Measurements from ENCODE around the gene RASGRF2.
A peak's percentile ranks its signal among the peaks of the same experiment; 100 is the strongest.

RASGRF2 gene

DNA sequence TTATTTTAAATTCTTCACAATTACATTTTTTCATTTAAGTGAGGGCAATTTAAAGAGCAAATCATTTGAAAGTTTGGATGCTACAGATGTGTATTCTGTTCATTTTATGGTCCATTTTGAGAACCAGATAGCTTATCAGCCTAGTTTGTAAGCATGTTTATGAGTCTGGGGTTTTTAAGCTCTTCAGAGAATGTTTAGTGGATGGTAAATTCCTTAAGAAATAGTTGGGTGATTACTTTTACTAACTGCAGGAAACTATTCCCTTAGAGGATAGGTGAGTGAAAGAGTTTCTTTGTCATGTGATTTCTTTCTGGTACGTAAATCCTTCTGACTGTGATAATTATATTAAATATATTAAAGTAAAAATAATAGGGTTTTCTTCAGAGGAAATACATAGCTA, 17.6 kb downstream of the RASGRF2 start:
- H3K4me3 ChIP-seq = no peak overlapping the region
- no peak overlapping the region for H3K27ac ChIP-seq

DNA sequence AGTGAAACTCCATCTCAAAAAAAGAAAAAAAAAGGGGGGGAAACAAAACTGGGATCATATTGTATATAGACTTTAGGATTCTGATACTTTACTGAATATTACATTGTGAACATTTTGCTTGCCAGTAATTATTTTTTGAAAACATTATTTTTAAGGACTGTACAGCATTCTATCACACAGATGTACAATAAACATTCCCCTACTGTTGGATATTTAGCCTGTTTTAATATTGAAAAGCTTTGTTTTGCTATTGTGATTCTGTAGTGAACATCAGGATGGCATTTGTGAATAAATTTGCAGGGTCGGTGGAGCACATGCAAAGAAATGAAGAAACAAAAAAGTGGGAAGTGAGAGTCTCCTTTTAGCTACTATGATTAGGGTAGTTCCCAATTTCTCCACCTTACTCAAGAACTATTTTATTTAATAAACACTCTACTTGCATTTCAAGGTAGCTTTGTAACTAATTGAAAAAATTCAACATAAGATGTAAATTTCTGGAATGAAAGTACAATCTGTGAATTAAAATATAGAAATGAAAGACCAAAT, 18.7 kb downstream of the RASGRF2 start:
- Histone ChIP-seq H3K4me3 (no peak overlapping the region), H3K27ac (no peak overlapping the region)

DNA sequence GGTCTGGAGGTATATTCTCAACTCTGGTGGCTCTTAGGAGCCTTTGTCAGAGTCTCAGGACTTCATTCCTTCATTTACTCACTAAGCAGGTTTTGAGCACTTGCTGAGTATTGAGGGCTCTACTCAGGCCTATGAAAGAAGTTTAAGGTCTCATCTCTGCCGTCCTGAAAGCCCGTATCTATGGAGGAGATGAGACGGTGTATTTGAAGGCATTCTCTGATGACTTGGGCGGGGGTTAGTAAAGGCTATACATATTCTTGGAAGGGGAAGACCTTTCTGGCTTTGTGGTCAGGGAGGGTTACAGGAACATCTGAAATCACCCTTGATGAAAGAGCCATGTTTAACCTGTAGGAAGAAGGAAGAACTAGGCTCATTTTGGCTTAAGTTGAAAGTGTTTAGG, 21.9 kb downstream of the RASGRF2 start:
- H3K27ac ChIP-seq = no peak overlapping the region
- no peak overlapping the region for H3K4me3 ChIP-seq

DNA sequence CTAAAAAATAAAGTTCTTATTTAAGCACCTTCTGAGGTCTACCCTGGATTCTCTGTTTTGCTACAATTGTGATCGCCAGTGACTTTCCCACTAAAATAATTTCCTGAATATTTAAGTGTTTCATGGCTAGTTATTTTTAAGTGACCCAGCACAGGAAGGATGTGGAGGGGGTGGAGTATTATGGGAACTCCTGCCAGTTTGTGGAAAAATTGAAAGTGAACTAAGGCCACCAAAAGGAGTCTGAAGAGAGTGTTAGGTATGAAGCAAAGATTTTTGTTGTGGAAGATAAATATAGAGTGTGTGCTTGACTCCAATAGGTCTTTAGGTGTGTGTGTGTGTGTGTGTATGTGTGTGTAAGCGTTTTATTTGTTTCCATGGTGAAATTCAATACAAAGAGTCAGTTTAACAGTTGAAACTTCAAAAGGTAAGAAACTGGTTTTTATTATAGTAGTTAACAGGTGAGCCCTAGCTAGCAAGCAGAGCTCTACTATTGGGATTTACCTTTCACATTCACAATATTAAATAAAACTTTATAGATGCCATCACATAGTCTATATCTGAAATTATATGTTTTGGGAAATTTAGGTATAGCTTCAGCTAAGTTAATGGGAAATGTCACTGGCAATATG, 25.6 kb downstream of the RASGRF2 start:
- H3K4me3 ChIP-seq = no peak overlapping the region

DNA sequence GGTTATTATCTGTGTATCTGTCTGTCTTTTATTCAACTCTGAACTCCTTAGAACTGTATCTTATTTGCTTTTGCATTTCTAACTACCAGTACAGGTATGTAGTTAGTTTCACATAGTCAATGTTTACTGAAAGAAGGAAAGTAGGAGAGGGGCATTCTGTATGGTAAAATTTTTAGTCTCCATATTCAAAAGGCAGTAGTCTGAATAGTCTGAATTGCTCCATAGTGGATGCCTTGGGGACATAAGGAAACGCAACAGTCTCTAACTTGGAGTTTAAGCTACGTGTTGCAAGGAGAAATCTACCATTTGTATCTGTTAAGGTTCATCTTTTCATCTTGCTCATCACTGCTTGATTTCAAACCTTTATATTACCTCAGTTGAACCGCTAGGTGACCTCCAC, 26.2 kb downstream of the RASGRF2 start:
- no peak overlapping the region for H3K4me3 ChIP-seq
- no peak overlapping the region for H3K27ac ChIP-seq

More for the DNA sequence above, 25.6 kb downstream of the RASGRF2 start:
- no peak overlapping the region for H3K27ac ChIP-seq

DNA sequence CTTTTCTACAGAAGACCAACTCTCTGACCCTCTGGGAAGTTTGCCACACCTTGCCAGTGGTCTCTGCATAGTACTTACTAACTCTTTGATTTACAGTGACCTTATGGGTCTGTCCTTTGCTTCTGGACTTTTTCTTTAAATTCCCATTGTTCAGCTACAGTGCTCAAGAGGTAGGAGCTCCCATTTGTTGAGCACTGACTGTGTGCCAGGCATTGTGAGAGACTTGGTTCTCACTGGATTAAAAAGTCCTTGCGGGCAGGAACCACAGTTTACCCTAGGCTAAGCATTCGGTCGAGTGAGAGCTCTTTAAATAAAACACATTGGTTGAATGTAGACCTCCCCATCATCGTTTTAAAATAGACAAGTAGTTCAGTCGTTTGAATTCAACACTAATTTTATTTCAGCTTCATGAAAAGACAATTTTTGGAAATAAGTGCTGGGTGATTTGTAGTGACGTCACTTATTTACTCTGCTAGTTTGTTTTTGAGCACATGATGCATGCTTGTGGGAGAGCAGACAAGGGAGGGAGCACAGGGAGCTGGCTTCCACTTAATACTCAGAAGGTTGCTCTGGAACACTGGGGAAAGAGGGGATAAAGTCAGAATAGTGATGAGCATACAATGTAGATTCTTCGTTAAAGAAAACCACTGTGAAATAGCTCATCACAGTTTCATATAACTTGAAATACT, 27.1 kb downstream of the RASGRF2 start:
- Histone ChIP-seq H3K27ac (no peak overlapping the region), H3K4me3 (no peak overlapping the region)

DNA sequence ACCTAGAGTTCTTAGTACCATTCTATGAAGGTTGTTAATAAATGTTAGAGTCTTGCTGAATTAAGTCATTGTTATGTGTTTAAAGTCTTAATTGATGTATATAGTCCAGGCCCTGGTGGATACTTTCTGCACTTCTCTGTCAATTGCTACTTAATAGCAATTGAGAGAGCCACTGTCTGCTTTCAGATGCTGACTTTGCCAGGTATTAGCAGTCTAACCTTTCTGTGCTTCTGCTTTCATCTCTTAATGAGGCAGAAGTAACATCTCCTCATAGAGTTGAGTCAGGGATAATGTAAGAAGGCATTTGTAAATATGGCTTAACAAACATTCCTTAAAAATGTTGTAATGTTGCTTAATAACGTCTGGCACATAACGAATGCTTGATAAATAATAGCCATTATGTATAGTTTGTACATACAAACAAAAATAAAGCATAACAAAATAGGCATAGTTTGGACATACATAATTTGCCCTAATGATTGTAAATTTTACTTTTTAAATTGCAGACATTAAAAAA, 28.3 kb downstream of the RASGRF2 start:
- Histone ChIP-seq H3K4me3 (no peak overlapping the region), H3K27ac (no peak overlapping the region)

DNA sequence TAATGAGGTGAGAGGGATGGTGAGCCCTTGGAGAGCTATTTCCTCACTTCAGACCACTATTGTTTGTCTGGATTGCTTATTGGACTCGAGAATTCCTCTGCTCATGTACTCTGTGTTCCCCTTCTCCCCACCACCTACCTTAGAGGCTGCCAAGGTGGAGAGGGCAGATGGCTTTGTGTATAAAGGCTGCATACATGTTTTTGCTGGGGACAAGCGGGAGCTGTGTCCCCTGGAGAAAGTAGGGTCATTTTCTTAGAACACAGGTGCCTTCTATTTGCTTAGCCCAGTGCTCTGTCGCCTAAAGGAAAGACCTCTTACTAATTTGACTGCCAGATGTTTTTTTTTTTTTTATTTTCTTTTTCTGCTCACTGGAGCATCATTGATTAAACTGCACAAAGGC, 29.7 kb downstream of the RASGRF2 start:
- Histone ChIP-seq H3K4me3 (no peak overlapping the region), H3K27ac (no peak overlapping the region)

DNA sequence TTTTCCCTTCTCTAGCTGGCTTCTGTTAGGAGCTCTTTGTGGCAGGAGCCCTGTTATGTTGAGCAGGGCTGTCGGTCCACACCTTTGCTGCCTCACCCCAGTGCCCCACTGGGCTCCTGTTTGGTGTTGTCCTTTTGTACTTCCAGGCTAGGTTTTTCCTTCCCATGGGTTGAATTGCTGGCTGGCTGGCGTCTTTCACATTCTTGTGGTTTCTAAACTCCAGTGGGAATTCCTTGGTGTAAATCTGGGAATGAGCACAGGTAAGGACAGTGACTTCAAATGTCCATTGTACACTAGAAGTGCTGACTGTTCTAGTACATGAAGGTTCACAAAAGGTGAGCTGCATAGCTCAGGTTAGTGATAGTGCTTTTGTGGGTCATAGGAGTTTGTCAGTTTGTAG, 30.4 kb downstream of the RASGRF2 start:
- no peak overlapping the region for H3K27ac ChIP-seq

DNA sequence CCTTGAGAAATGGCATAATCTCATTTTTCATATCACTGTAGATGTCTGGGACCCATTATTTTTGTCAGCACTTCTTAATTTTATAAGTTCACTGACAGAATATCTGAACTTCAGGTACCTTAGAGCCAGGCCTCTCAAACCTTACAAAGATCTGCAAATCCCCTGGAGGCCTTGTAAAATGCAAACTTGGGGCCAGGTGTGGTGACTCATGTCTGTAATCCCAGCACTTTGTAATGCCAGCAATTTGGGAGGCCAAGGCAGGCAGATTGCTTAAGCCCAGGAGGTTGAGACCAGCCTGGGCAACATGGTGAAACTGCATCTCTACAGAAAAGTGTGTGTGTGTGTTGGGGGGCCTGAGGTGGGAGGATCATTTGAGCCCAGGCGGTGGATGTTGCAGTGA, 30.8 kb downstream of the RASGRF2 start:
- Histone ChIP-seq H3K27ac (no peak overlapping the region), H3K4me3 (no peak overlapping the region)

More for the DNA sequence above, 30.4 kb downstream of the RASGRF2 start:
- no peak overlapping the region for H3K4me3 ChIP-seq

DNA sequence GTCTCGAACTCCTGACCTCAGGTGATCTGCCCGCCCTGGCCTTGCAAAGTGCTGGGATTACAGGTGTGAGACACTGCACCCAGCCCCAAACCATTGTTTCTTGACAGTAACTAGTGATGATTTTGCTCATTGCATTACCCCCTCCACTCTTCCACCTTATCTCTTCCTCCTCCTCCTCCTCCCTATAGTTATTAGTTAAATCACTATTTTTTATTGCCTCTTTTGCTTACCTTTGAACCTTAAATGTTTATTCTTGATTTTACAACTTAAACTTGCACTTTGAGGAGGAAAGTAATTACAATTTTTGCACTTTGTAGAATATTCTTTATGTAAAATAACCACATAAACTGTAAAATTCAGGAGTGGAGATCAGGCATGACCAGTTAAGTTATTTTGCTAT, 35.7 kb downstream of the RASGRF2 start:
- Histone ChIP-seq H3K4me3 (no peak overlapping the region), H3K27ac (no peak overlapping the region)

DNA sequence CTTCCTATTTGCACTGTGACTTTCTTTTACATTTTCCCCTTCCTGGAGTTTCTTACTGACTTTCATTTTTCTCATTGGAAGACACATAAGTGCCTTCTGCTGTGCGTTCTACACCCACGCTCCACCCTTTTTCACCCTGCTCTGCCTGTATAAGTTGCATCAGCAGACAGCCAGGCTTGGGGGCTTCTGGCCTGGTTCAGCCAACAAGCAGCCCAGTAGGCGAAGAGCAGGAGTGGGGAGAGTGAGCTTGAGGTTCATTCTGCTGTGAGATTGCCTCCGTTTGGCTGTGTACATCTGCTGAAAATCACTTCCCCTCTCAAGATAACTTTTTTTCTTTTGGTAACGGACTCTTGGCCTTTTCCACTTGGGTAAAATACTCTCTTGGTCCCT, 38.4 kb downstream of the RASGRF2 start:
- no peak overlapping the region for H3K4me3 ChIP-seq
- no peak overlapping the region for H3K27ac ChIP-seq

DNA sequence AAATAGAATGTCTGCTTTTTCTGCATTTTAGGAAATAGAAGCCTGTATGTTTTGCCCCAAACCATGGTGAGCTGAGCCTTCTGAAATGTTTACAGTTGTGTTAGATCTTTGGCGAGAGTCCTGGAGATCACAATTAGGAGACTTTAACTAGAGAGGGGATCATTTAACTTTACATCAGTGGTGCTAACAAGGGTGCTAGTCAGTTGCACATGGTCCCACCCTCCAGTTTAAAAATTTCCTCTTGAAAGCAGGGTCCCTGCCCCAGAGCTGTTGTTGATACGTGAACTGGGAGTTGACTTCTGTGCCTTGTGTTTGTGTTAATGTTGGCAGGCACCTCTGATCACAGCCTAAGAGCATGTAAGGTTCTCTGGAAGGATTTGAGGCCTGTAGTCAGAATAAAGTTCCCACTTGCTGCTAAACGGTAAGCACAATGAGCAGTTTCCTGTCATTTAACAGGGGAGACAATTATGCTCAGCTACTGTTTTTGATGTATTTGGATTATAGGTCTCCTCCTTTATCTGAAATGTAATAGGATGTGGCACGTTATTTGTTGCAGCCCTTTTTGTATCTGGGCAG, 43.7 kb downstream of the RASGRF2 start:
- no peak overlapping the region for H3K4me3 ChIP-seq
- peak overlapping the region in 2 of 21 experiments; percentile 7 to 26 for H3K27ac ChIP-seq

DNA sequence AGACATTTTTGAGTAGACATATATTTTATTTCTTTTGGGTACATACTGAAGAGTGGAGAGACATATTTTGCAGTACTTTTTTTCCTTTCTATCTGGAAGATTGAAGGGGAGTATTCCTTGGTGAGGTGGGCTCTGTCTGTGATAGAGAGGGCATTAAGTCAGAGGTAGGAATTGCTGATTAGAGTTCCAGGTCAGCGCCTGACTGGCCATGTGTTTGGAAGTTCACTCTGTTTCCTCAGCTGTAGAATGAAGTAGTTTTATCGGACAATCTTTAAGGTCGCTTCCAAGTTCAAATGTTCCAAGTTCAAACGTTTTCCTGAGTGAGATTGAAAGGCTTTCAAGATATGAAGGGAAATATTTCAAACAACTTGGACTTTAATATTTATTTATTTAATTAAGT, 45.5 kb downstream of the RASGRF2 start:
- Histone ChIP-seq H3K27ac (no peak overlapping the region), H3K4me3 (no peak overlapping the region)

DNA sequence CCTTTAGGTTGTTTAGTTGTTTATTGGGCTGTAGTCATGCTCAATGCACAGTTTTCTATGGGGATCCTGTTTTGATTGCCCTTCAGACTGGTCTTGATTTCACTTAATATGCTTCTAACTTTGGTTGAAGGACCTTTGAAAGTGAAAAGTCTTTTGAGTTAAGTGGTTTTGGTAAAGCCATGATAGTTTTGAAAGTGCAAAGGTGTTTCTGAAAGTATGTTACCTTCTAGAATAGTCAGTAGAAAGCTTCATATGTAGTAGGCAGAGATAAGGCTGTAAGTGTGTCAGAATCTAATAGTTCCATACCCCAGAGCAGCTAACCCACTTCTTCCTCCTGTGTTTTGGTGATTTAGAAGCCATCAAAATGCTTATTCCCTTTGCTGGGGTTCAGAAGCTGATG, 46.1 kb downstream of the RASGRF2 start:
- Histone ChIP-seq H3K27ac (peak overlapping the region in 4 of 21 experiments; percentile 34 to 80 (median 74)), H3K4me3 (no peak overlapping the region)

DNA sequence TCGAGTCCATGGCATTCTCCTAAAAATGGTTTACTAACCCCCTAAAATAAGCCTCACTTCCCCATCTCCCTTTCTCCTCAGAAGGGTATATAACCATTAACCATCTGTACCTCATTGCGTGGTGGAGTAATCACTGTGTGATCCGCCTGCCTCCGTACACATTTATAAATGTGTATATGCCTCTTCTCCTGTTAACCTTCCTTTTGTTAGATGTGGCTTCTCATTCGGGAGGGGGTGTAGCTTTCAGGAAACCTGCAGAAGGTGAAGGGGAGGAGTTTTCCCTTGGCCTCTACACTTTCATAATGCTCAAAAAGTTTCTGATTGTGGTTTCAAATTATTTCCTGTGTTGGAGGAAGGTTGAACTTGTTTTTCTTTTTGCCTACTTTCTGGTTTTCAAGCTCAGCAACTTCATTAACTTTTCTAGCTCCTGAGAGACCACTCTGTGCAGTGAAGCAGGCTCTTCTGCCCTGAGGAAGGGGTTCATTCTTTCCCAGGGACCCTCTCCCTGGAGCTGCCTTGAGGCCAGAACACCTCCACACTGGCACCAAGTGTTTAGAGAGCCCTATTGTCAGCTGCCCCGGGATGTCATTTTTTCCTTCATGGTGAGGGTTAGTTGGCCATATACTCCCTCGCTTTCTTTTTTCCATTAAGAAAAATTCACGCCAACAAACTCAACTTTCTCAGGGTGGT, 46.9 kb downstream of the RASGRF2 start:
- peak overlapping the region in 1 of 7 experiments; percentile 0 for H3K4me3 ChIP-seq
- peak overlapping the region in 7 of 21 experiments; percentile 34 to 81 (median 72) for H3K27ac ChIP-seq

DNA sequence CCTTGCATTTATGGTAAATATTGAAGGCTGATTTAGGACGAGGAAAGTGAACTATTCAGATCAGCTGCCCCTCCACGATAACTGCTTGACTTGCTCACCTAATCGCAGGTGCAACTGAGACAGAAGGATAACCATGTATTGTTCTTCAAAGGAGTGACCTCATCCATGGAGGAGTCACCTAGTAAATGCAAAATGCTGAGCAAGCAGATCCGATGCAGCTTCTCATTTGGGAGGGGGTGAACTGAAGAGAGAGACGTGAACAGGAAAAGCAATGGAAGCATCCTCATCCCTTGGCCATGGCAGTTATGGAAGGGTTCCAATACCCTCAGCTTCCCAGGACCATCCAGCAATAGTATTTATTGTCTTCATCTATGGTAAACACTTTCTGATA, 47.5 kb downstream of the RASGRF2 start:
- Histone ChIP-seq H3K4me3 (peak overlapping the region in 1 of 7 experiments; percentile 0), H3K27ac (peak overlapping the region in 7 of 21 experiments; percentile 34 to 81 (median 72))

DNA sequence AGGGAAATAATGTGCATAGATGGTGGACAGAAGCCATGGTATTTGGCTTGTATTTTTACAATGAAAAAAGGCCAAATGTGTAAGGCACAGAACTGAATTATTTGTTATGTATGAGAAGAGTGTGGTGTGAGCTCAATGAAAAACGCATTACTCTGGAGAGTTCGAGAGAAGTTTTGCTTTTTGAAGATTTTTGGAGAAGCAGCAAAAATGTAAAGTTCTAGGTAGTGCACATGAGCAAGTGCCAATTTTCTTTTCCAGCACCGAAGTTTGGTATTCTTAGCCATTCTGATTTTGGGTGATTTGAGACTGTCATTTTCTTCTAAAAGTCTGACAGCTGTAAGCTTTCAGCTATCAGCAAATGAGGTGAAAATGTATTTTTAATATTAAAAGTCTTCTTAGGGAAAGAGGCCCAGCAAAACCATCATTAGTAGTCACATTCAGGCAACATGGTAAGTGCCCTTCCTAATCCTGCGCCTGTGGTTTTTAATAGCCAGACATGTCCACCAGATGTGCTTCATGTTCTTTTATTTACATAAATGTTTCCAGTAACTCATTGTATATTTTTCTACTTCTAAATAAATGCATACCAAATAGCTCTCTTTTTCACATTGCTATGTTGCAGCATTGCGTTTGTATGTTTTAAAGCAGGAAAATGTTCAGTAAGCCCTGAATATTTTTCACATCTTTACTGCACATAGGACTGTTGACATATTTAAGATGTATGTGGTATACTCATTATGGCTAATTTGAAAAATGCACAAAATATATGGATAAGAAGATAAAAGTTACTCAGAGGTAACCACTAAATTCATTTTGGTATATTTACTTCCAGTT, 50.4 kb downstream of the RASGRF2 start:
- H3K4me3 ChIP-seq = no peak overlapping the region
- H3K27ac ChIP-seq = no peak overlapping the region

DNA sequence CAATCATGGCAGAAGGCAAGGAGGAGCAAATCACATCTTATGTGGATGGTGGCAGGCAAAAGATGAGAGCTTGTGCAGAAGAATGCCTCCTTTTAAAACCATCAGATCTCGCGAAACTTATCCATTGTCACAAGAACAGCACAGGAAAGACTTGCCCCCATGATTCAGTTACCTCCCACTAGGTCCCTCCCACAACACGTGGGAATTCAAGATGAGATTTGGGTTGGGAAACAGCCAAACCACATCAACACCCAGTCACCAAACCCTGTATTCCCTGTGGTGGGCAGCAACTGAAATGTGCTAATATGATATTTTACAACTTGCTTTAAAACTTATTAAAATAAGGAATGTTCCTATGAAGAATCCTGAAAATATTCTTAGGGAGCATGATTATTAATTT, 54.2 kb downstream of the RASGRF2 start:
- no peak overlapping the region for H3K27ac ChIP-seq
- H3K4me3 ChIP-seq = no peak overlapping the region

All from skin epidermis (tissue), 12 donors.